GM21390 (cell line): Measurements from ENCODE around the gene CCDC158.
"Not testable (repeated sequence)": the region's sequence is repeated elsewhere in the genome, so short reads cannot be mapped to it uniquely, and the experiment has no call there.

Source experiments
- ATAC-seq: cut with Tn5 transposase; IDR thresholded peaks from one replicate; pipeline ENCODE4 v1.9.1; 2021; ENCODE audit not compliant: unreplicated experiment

Gene CCDC158

GRCh38 chr4:76373919-76374552 lies 46.9 kb downstream of the CCDC158 start:
- ATAC-seq, result no peak

DNA sequence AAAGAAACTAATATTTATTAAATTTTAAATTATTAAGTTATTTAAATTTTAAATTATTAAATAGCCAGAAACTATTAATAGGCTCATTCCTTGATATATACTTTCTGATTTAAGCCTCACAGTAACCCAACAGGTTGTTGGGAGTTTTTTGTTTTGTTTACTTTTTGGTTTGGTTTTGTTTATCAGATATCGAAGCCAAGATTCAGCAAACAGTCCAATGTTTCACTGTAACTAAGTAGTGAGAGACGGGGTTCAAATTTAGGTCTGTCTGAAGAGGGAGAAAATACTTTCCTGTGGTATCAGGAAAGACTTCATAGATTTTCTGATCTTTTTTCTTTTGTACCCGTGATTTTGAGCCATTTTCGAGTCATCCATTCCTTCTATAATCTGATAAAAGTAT lies 54.2 kb downstream of the CCDC158 start:
- no peak for ATAC-seq

DNA sequence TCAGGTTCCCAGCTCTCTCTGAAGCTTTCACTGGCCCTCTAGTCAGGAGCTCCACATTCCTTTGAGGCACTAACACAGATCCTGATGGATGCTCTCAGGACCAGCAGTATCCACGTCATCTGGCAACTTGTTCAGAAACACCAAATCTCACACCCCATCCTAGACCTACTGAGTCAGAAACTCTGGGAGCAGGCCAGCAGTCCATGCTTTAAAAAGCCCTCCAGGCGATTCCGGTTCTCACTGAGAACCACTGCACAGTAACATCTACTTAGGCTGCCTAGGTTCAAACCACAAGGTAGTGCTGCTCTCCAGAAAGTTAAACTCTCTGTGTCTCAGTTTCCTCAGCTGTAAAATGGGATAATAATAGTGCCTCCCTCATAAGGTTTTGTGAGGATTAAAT lies 55.3 kb downstream of the CCDC158 start:
- ATAC-seq, result no peak

GRCh38 chr4:76364763-76365162 lies 56.2 kb downstream of the CCDC158 start:
- ATAC-seq, result no peak

GRCh38 chr4:76363556-76364290 lies 57.2 kb downstream of the CCDC158 start:
- no peak for ATAC-seq

GRCh38 chr4:76361689-76362412 lies 59.1 kb downstream of the CCDC158 start:
- no peak for ATAC-seq

DNA sequence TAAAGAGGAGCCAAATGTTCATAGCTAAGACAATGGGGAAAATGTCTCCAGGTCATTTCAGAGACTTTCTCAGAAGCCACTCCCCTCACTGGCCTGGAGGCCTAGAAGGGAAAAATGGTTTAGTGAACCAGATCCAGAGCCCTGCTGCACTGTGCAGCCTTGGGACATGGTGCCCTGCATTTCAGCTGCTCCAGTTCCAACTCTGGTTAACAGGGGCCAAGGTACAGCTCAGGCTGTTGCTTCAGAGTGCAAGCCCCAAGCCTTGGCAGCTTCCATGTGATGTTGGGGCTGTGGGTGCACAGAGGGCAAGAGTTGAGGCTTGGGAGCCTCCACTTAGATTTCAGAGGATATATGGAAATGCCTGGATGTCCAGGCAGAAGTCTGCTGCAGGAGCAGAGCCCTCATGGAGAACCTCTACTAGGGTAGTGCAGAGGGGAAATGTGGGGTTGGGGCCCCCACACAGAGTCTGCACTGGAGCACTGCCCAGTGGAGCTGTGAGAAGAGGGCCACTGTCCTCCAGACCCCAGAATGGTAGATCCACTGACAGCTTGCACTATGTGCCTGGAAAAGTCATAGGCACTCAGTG lies 61.0 kb downstream of the CCDC158 start:
- not testable (repeated sequence) for ATAC-seq

DNA sequence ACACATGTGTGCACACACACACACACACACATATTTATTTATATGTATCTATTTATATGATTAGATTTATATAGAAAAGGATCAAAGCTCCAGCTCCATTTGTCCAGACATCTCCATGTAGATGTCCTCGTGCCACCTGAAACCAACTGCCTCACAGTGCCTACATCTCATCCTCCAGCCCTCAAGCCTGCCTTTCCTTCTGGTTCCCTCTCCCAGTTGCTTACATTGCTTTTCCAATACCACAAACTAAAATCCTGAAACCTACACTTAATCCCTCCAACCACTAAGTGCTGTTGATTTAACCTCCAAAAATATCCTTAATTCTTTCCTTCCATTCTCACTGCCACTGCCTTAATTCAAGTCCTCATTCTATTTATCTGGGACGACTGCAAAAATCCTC lies 63.0 kb downstream of the CCDC158 start:
- no peak for ATAC-seq

DNA sequence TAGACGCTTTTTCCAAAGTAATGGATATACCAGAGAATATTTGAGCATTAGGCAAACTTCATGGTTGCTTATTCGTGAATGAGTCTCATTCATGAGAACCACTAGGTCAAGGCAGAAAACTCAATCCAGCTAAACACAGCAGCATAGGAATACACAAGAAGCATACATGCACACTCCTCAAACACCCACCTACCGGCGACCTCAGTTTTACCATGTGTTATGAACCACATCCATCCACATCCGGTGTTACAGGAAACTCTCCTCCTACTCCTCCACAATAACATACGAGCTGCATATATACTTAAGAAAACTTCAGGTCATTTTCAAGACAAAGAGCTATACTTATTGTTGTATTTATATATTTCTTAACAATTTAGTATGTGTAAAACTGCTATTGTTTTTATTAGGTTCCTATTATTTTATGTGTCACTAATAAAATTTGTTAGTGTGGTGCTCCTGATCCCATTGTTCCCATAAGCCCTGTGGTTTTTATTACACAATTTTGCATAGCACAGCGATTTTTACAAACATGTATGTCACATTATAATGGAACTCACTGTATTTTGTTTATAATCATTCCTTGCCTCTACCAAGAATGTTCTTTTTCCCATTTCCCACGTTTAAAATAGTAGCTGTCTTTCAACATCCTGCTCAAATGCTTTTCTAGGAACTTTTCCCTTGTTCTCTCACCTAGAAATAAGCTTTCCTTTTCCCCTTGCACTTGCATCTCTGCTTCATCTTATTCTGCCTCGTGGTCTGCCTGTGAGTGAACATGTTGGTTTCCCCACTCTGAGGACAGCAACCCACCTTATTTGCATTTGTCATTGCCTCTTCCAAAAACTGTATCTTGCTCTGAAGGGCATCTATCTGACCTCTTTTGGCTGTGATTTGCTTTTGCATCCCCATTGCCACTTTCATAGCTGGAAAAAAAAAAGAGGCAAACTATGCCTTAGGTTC lies 66.1 kb downstream of the CCDC158 start:
- no peak for ATAC-seq

DNA sequence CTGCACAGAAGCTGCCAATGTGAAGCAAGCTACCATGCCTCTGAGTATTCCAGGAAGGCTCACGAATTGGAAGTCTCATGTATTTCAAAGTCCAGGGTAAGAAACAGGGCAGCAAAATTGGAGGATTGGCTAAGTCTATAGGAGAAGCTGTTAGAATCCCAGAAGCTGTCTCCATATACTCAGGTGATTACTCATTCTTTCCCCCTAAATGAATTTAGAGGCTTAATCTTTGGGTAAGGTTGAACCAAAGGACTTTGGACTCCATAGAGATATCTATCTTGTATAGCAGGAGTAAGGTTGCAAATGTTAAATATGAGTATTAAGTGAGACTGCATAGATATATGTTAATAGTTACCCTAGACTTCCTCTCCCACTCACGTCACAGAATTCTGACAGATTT lies 78.1 kb downstream of the CCDC158 start:
- ATAC-seq, result no peak

DNA sequence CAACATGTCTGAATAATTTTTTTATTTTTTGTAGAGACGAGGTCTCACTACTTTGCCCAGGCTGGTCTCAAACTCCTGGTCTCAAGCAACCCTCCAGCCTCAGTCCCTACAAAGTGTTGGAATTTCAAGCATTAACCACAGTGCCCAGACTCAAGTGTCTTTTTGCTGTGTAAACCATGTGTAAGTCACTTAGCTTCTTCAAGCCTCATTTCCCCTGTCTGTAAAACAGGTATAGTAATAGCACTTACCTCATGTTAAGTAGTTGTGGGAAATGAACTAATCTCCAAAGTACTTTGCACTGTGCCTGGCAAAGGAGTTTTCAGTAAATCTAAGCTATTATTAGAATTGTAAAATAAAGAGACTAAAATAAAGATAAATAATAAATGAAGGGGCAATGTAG lies 78.8 kb downstream of the CCDC158 start:
- no peak for ATAC-seq

DNA sequence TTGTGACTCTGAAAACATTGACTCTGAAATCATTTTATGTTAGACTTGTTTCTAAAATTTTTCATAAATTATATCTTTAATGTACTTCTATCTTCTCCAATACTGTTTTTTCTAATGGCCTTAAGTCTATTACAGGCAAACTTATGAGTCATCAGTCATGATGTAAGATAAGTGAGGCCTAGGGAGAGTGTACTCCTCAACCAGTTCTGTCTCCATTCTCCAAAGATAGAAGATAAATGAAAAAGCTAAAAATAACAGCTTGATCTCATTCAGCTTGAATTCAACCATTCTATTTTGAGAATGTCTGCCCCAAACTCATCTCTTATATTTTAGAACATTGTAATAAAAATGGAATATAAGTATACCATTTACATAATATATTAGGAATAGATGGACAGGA lies 79.9 kb downstream of the CCDC158 start:
- no peak for ATAC-seq

DNA sequence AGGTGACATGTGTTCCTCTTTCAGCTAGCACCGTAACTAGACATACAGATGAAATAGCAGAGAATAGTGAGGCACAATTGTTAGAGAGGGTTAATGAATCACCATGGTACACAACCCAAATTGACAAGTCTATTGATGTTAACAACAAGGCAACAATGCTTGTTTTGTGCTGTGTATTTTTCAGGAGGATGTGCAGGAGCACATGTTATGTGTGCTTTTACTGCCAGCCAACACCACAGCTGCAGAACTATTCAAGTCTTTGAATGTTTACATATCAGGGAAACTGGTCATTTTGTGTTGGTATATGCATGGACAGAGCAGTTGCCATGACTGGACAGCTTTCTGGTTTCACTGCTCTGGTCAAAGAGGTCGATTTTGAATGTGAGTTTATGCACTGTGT lies 81.6 kb downstream of the CCDC158 start:
- ATAC-seq, result no peak

DNA sequence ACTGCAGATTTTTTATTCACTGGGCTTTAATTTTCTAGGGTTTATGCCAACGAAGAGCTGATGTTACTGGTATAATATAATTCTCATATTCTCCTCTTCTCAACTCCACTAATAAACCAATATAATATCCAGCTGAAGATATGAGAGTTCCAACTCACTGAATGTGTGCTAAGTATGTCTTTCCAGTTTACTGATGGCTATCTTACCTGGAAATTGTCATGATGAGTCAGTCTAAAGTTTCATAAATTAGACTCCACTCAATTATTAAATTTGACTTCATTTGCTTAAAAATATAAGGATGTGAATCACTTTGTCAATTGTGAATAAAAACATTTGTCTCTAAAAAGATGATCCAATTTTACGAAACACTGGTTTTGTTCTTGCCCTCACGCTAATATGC lies 86.1 kb downstream of the CCDC158 start:
- ATAC-seq, result no peak

DNA sequence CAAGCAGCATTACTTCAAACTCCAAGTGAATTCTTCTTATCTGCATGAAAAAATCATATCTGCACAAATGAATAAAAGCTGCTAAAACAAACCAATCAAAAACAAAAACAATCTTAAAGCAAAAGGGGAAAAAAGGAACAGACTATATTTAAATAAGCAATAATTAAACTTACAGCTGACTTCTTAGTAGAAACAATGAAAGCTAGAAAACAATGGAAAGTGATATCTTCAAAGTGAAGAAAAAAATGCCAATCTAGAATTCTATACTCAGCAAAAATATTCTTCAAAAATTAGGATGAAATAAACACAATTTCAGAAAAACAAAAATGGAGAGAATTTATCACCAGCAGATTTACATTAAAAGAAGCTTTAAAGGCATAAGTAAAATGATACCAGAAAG lies 94.4 kb downstream of the CCDC158 start:
- no peak for ATAC-seq

DNA sequence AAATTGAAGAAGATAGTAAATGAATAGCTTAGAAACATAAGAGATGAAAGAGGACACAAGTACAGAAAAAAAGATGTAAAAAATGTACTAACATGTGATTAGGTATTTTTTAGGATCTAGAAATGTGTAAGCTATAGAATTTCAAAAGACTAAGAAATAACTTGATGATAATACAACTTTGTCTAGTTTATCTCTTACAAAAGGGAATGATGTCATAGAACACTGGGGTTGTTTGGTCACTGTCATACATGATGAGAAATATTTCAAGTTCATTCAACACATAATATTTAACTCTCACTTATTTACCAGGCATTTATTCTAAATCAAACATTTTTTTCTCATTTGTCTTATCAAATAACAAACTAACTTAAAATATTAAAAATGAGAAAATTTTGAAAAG lies 95.9 kb downstream of the CCDC158 start:
- ATAC-seq, result no peak

DNA sequence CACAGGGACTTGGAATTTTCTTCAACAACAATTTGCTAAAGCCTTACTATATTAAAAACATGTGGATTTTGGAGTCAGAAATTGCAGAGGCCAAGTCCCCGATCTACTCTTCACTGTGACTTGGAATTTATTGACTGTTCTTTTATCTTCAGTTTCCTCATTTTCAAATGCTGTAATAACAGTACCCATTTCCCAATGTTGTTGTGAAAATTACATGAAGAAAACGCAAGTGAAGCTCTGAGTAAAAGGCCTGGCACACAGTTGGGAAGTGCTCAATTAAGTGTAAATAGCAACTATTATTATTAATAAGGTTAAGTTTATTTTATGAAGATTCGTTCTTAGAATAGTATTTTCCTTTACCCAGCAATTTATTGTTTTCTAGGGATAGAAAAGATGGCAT lies 98.7 kb downstream of the CCDC158 start:
- no peak for ATAC-seq

DNA sequence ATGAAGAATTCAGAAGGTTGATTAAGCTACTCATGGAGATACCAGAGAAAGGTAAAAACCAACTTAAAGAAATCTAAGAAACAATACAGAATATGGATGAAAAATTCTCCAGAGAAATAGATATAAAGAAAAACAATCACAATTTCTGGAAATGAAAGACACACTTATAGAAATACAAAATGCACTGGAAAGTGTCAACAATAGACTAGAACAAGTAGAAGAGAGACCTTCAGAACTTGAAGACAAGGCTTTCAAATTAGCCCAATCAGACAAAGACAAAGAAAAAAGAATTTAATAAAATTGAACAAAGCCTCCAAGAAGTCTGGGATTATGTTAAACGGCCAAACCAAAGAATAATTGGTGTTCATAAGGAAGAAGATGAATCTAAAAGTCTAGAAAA lies 104.8 kb downstream of the CCDC158 start:
- no peak for ATAC-seq

GRCh38 chr4:76315267-76315918 lies 105.5 kb downstream of the CCDC158 start:
- ATAC-seq, result no peak

DNA sequence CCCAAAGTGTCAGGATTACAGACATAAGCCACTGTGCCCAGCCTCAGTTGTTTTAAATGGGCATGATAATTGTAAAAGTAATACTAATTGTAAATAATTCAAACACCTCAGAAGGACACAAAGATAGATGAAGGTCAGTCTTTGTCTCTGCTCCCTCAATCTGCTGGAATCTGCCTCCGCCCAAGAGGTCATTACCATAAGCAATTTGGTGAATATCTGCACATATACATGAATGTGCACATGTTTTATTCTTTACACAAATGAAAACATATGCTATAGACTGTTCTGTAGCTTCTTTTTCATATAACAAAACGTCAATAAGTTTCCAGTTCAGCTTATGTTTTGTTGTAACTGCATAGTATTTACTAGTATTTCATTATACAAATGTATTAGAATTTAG lies 107.4 kb downstream of the CCDC158 start:
- no peak for ATAC-seq
